ENCODE measurements around the gene PFDN6.
"Not testable (repeated sequence)": the region's sequence is repeated elsewhere in the genome, so short reads cannot be mapped to it uniquely, and the experiment has no call there.

Gene PFDN6

GRCh38 chr6:33273924-33274902 is 15.2 kb upstream of the PFDN6 start:
- TF ChIP-seq CTCF (IDR thresholded peaks at IDR 0.05; ENCODE audit: insufficient read depth, low read depth, low read length, missing control alignments) = no peak
- H3K4me3 ChIP-seq (ENCODE audit: low read length) = peak overlapping the region; percentile 100
- no peak for DNase-seq (ENCODE audit: low read depth)

GRCh38 chr6:33275795-33276580 is 13.4 kb upstream of the PFDN6 start:
- DNase-seq (ENCODE audit: low read depth) = not testable (repeated sequence)
- peak overlapping the region; percentile 68 for H3K4me3 ChIP-seq (ENCODE audit: low read length)

- peak overlapping the region; percentile 68 for H3K4me3 ChIP-seq (ENCODE audit: low read length)
- no peak for TF ChIP-seq CTCF (IDR thresholded peaks at IDR 0.05; ENCODE audit: insufficient read depth, low read depth, low read length, missing control alignments)
Observed at GRCh38 chr6:33276581-33276863, 12.9 kb upstream of the PFDN6 start.

GRCh38 chr6:33276864-33277662 is 12.3 kb upstream of the PFDN6 start, which contains the start of gene B3GALT4:
Gene B3GALT4 (plus strand): TSS chr6:33277123. CDS start chr6:33277420, 297 bp downstream.
- peak within 1 kb of the TSS; percentile 68 for H3K4me3 ChIP-seq (ENCODE audit: low read length)
- peak; percentile 95 for DNase-seq (ENCODE audit: low read depth)
- TF ChIP-seq CTCF (IDR thresholded peaks at IDR 0.05; ENCODE audit: insufficient read depth, low read depth, low read length, missing control alignments) = peak; percentile 29

More at GRCh38 chr6:33276581-33276863, 12.9 kb upstream of the PFDN6 start:
- no peak for DNase-seq (ENCODE audit: low read depth)

- DNase-seq (ENCODE audit: low read depth) = no peak
- no peak for TF ChIP-seq CTCF (IDR thresholded peaks at IDR 0.05; ENCODE audit: insufficient read depth, low read depth, low read length, missing control alignments)
- peak overlapping the region; percentile 68 for H3K4me3 ChIP-seq (ENCODE audit: low read length)
Observed at GRCh38 chr6:33277663-33278391, 11.6 kb upstream of the PFDN6 start.

- TF ChIP-seq CTCF (IDR thresholded peaks at IDR 0.05; ENCODE audit: insufficient read depth, low read depth, low read length, missing control alignments) = no peak
- no peak for DNase-seq (ENCODE audit: low read depth)
- H3K4me3 ChIP-seq (ENCODE audit: low read length) = no peak overlapping the region
Observed at GRCh38 chr6:33278392-33278741, 11.0 kb upstream of the PFDN6 start.
